Psoas muscle (tissue), 8 donors: ENCODE measurements around the gene XCL2. TPM values are rescaled to one million over a fixed set of nuclear protein-coding genes. Genes with fewer than 3 reads are reported as not detected.

ENCODE experiments used
- ATAC-seq, 4 donors: fragments of 200-7000 bp; cut with Tn5 transposase; one replicate each; pipeline ENCODE4 v1.9.1; 2020; ENCODE audit warnings: moderate library complexity in 3 of 4, mild to moderate bottlenecking in 2 of 4
- DNase-seq, 2 donors: peaks; one replicate each; pipeline ENCODE4 v3.0.0-alpha.2; 2020
- H3K27ac ChIP-seq: fragments of 200-600 bp; one replicate; pipeline ENCODE4 v1.8.0; 2022
- H3K27me3 ChIP-seq, 3 donors: fragments of 200-600 bp in 1 of 3; one replicate each; pipeline versions ENCODE4 v1.6.1 to v1.8.0; 2013 to 2022; ENCODE audit warnings: low read length in 2 of 3, mild to moderate bottlenecking in 2 of 3, moderate library complexity in 1 of 3; ENCODE audit not compliant: insufficient read depth in 3 of 3
- H3K36me3 ChIP-seq, 2 donors: fragments of 200-600 bp in 1 of 2; one replicate each; pipeline versions ENCODE4 v1.6.1 to v1.8.0; 2013 to 2022; ENCODE audit warnings: low read depth in 1 of 2, mild to moderate bottlenecking in 1 of 2, moderate library complexity in 1 of 2; ENCODE audit not compliant: insufficient read depth in 1 of 2
- H3K4me1 ChIP-seq: fragments of 200-600 bp; one replicate; pipeline ENCODE4 v1.8.0; 2022
- H3K4me3 ChIP-seq: fragments of 200-600 bp; one replicate; pipeline ENCODE4 v1.8.0; 2022; ENCODE audit warnings: mild to moderate bottlenecking
- H3K9me3 ChIP-seq: fragments of 200-600 bp; one replicate; pipeline ENCODE4 v1.8.0; 2022
- CTCF ChIP-seq: fragments of 200-600 bp; IDR thresholded peaks from one replicate; pipeline ENCODE4 v1.8.0; 2022; ENCODE audit warnings: antibody characterized with exemption
- WGBS, 3 donors: extraction: QIAGEN DNeasy Blood & Tissue Kit; methylation state at CpG; one replicate each; pipeline versions ENCODE4 v1.1.6 to v1.1.7; 2013; 5-methylcytosine and 5-hydroxymethylcytosine counted together
- intact Hi-C, 2 donors: fragments of 100-400 bp; cut with DNase I; formaldehyde crosslinking; loops; one replicate each; pipeline versions ENCODE4 v1.11.0 to v1.14.2; 2022
- polyA plus RNA-seq, 3 donors: library from polyadenylated mRNA; stranded (reverse); fragments of 200-250 nt; gene quantifications; one replicate each; pipeline ENCODE4 v1.2.3, GENCODE V29; 2013
- total RNA-seq, 4 donors: library from RNA; stranded (reverse); fragmentation: NEBNext Ultra II Directional in 2 of 4; extraction: Animal tissue kit (Norgen Biotek cat#: 25700) in 2 of 4; gene quantifications; one replicate each; pipeline versions ENCODE4 v1.2.1 to v1.2.4, GENCODE V29; 2021 to 2023
- donor health status: healthy with polysubstance abuse.
- donor health status: DM: no; HTN: no; CAD: no; lungs with moderate emphysema.
- donor health status: Bipolar disorder and iron deficiency.
- donor health status: healthy.
- donor health status: DM: yes; HTN: yes; CAD: no.
- donor health status: DM: no; HTN: no; CAD: no.
- donor health status: DM: no; HTN: no; CAD: no.
- donor health status: DM: yes; HTN: yes; CAD: no.

XCL2 gene
- total and polyA plus RNA-seq, 7 donors = not detected

- no peak for TF ChIP-seq CTCF
- H3K36me3 ChIP-seq = no peaks in the 10 kb centered on the region
- no peaks in the 10 kb centered on the region for H3K9me3 ChIP-seq
- intact Hi-C loops = no loop called here
- 65 to 81% (median 70%) methylated on average over 1 of the region's 1 CpG for WGBS, 3 donors
- H3K27me3 ChIP-seq = peaks cover 0 to 3% (median 0%) of the 10 kb centered on the region in 3 donors
- H3K4me1 ChIP-seq = no peaks in the 10 kb centered on the region
- no peak for ATAC-seq
- no peak overlapping the region for H3K4me3 ChIP-seq
- DNase-seq = no peak
- H3K27ac ChIP-seq = no peak overlapping the region
These were observed 8.3 kb downstream of the XCL2 start for GRCh38 chr1:168535536-168535935.

GRCh38 chr1:168531615-168532345, 12.0 kb downstream of the XCL2 start:
- DNase-seq (no peak), ATAC-seq (no peak)
- intact Hi-C loops = no loop called here
- TF ChIP-seq CTCF = no peak
- Histone ChIP-seq H3K36me3 (no peaks in the 10 kb centered on the region), H3K4me1 (no peaks in the 10 kb centered on the region), H3K4me3 (no peak overlapping the region), H3K27me3 (peaks cover 0 to 3% (median 0%) of the 10 kb centered on the region in 3 donors), H3K27ac (no peak overlapping the region), H3K9me3 (no peaks in the 10 kb centered on the region)
- 96 to 98% (median 97%) methylated on average over 2 of the region's 2 CpGs for WGBS, 3 donors

- DNase-seq = no peak
These were observed 14.3 kb downstream of the XCL2 start for GRCh38 chr1:168529518-168529917.

GRCh38 chr1:168521401-168522000, 22.3 kb downstream of the XCL2 start:
- 92 to 97% (median 96%) methylated on average over 1 of the region's 1 CpG for WGBS, 3 donors
- Histone ChIP-seq H3K9me3 (no peaks in the 10 kb centered on the region), H3K4me1 (no peaks in the 10 kb centered on the region), H3K36me3 (no peaks in the 10 kb centered on the region), H3K27me3 (no peaks in the 10 kb centered on the region), H3K4me3 (no peak overlapping the region), H3K27ac (no peak overlapping the region)
- ATAC-seq (no peak), DNase-seq (no peak)
- TF ChIP-seq CTCF = no peak
- intact Hi-C loops = no loop called here

More at GRCh38 chr1:168529518-168529917, 14.3 kb downstream of the XCL2 start:
- Histone ChIP-seq H3K27ac (no peak overlapping the region), H3K9me3 (no peaks in the 10 kb centered on the region), H3K36me3 (no peaks in the 10 kb centered on the region), H3K4me1 (no peaks in the 10 kb centered on the region), H3K4me3 (no peak overlapping the region), H3K27me3 (no peaks in the 10 kb centered on the region)
- TF ChIP-seq CTCF = no peak
- ATAC-seq = no peak
- intact Hi-C loops = no loop called here
- 79 to 80% (median 79%) methylated on average over 1 of the region's 1 CpG for WGBS, 3 donors
